ENCODE data around the gene PCYT1A.

- TF ChIP-seq CTCF (IDR thresholded peaks at IDR 0.05) (no peak), POLR2AphosphoS5 (IDR thresholded peaks at IDR 0.05; ENCODE audit: low read depth, low read length) (no peak), TCF7L2 (IDR thresholded peaks at IDR 0.05; ENCODE audit: low read depth, low read length) (no peak)
Measured at GRCh38 chr3:196240424-196240823, 47.1 kb downstream of the PCYT1A start.
